ENCODE results near the gene KCNJ2. TPM values are rescaled to one million over a fixed set of nuclear protein-coding genes. Genes with fewer than 3 reads are reported as not detected.

The KCNJ2 gene
- total RNA-seq, 1 donor from 2014 or later: 19.6 TPM

DNA sequence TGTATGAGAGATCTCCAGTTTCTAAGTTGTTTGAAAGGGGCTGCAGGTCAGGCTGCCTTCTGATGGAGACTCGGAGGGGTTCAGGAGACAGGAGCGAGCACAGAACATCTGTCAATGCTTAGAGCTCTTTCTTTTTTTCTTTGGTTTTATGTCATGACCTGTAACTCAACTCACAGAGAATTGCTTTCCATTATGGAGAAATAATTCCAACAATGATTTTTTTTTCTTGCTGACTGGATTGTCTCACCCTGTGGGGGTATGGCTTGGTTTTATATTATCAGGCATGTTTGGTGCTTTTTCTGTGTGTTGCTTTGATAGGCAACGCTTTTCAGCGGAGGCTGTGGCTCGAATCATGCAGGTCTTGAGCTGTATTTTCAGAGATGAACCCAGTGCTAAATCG lies 10.7 kb upstream of the KCNJ2 start:
- DNase-seq (ENCODE audit: extremely low read depth, low read depth, low spot score): no peak

DNA sequence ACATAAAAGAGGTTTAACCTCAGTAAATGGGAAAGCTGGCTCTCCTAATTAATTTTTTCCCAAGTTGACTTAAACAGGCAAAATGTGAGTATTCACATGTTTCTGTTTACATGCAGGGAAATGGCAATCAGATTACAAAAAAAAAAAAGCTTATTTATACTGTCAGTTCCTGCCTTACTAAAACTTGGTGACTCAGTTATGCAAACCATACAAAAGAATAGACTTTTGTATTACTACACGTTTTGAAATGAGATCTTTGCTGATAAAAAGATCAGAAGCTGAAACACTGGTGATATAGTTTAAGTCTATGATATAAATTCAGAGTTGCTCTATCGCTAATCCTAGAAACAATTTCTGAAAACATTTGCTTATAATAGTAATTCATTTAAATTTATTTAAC lies 9.4 kb upstream of the KCNJ2 start:
- no peak for DNase-seq (ENCODE audit: extremely low read depth, low read depth, low spot score)

DNA sequence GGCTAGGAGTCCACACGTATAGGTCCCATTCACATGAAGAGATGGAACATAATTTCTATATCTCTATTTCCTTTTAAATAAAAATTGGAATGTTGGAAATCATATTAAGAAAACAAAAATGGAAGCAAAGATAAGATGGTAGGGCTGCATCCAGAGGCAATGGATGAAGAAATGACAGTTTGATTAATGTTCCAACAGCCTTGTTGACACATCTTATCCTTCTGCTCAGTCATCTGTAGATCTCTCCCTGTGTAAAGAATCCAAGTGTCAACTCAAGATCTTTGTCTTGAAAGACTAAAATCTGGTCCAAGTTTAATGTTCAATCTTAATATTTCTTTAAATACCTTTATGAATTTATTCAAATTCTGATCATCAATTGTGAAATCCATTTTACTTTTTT lies 7.8 kb upstream of the KCNJ2 start:
- no peak for DNase-seq (ENCODE audit: extremely low read depth, low read depth, low spot score)

DNA sequence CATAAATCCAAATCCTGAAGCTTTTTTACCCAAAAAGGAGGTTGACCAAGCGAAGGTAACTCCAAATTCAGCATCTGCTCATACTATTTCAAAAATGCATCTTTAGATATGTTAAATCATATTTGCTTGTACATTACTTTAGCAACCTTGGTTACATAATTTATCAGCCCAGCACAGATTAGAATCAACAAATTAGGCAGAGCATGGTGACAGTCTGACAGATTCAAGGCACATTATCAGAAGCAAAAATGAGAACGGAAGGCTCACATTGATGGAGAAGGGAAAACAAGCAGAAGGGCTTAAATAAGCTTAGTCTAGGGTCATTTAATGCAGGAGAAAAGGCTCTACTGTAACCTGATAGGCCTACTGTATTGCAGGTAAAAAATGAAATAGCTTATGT lies 3.9 kb upstream of the KCNJ2 start:
- no peak for DNase-seq (ENCODE audit: extremely low read depth, low read depth, low spot score)

DNA sequence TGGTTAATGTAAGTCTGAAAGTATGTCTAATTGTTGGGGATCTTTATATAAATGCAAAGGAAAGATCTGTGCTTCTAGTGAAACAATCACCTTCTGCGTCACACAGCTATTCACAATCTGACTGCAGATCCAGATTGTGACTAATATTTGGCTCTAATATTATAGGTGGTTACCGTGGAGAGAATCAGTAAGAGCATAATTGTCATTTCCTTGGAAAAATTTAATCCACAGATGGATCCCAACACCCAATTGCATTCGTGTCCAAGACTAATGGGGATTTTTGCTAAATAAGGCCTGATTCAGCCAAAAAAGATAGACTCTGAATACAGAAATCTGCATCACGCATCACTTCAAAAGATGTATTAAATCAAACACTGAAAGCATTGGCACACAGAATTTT lies 2.7 kb upstream of the KCNJ2 start:
- peak; percentile 89 for DNase-seq (ENCODE audit: extremely low read depth, low read depth, low spot score)

DNA sequence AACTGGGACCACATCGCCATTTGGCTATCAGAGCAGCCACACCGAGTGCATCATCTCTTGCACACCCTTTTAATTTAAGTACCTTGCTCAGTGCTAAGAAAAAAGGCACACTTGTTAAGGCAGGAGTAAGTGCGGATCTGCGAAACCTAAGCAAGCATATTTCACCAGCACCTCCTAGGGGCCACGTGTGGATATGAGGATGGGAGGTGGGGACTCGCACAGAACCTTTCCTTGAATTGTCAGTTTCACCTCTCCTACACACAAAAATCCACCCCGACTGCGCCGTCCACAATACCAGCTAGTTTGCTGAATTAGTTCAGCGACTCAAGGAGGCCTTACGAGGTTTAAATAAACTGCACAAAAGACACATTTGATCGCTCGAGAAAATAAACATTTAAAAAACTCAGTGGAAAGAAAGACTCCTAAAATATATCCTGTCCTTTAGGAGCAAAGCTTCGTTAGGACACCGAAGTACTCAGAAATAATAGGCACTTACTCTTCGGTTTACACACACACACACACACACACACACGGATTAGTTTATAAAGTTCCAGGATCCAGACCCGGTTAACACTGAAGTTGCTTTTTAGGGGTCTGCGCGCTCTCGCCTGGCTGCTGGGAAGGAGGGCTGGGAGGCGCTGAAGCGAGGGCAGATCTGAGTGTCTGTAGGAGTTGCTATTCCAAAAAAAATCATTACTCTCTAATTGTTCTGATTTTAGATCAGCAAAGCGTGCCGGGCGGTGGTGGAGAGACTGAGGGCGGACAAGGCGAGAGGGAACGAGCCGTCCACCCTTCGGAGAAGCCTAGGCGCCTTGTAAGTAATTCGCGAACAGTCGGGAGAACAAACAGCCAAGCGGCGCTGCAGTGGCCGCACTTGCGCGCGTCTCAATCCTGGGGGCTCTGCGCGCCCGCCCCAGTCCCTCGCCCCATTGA lies 1.0 kb upstream of the KCNJ2 start:
- DNase-seq (ENCODE audit: extremely low read depth, low read depth, low spot score): peak; percentile 93

DNA sequence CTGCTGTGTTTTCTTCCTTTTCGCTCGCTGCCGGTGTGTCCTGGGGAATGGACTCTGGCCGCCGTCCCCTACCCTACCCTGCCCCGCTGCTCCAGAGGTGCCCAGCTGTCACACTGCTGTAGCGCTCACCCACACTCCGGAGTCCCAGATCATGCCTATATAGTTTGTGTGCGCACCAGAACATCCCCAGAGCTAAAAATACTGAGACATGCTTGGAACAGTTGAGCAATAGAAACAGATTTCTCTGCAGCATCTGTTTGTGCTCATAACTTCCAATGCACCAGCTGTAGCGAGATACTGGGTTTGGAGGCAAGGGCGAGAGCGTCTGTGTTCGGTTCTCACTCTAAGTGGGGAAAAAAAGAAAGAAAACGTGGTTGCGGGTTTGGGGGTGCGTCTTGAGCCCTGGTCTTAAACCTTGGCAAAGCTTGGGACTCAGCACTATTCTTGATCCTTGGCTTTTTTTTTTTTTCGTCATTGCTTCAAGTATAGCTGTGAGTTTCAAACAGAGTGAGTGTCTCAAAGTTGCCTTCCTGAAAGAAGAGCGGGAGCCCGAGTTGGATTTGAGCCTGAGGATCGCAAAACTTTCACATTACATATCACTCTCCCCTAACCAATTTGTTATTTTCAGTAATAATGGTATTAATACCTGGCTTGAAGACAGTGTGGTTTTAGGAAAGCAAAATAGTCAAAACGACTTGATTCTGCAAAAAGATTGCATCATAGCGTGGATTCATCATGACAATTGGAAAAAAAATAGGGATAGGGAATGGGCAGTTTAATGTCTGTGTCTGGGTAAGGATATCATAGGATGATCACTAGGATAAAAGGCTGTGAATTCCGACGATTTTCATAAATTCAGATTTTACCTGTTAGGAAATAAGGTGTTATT lies 621 bp downstream of the KCNJ2 start:
- no peak for DNase-seq (ENCODE audit: extremely low read depth, low read depth, low spot score)

DNA sequence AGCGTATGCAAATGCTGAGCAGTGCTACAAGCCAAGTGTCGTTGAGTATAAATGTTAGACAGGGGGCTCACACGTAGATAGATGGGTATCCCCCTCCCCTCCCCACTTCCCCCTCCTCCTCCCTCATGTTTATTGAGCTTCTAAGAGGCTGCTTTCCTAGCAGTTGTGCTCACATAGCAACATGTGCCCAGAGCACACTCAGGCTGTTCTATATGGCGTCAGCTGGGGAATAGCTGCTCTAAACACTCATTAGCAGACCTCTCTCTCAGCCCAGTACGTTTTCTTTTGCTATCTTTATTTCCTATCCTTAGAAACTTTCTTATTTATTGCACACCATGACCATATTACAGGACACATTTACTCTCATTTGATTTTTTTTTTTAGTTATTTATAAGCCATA lies 1.8 kb downstream of the KCNJ2 start:
- DNase-seq (ENCODE audit: extremely low read depth, low read depth, low spot score): no peak

DNA sequence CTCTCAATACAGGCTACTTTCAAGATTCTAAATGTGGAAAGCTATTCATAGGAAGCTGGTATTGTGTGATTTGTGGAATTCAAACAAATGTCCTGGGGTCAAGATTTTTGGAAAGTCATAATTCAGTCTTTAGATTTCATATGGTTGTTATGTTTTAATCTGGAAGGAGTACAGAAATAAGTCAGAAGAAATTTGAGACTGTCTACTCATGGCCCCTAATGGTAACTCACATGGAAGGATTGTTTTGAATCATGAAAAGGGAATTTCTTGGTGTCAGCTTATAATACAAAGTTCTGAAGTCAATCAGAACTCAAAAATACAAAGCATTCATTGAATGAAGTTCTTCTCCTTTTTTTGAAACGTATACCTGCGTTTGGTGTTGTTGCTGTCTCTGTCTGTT lies 3.1 kb downstream of the KCNJ2 start:
- DNase-seq (ENCODE audit: extremely low read depth, low read depth, low spot score): no peak

DNA sequence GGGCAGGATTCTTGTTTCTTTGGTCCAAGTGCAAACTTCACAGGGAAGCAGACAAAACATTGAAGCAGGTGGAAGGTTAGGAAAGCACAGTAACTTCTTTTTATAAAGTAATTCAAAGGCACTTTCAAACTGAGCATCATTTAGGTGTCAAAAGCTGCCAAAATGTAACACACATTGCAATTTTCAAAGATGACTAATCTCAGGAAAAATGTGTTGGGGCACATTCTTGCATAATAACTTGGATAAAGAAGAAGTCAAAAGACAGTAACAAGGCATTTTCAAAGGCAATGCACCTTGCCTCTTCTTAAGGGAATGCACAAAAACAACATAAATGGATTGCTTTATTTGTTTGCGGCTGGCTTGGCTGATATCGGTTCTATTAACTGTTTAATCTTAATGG lies 3.6 kb downstream of the KCNJ2 start:
- DNase-seq (ENCODE audit: extremely low read depth, low read depth, low spot score): no peak

DNA sequence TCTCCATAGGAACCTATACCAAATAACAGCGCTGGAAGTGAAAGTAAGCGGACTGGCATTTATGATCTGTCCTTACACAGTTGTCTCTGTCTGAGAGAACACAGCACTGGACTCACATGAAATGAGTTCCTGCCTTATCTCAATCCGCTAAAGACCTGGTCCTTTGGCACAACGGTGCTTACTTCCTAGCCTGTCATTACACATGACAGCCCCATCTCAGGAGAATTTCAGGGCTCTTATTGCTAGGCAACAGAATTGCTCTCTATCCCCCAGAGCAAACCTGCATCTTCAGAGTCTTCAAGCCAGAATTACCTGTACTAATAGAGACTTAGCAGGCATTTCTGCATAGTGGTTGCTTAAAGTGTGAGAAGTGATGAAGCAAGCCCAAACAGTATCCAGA lies 4.3 kb downstream of the KCNJ2 start:
- no peak for DNase-seq (ENCODE audit: extremely low read depth, low read depth, low spot score)

DNA sequence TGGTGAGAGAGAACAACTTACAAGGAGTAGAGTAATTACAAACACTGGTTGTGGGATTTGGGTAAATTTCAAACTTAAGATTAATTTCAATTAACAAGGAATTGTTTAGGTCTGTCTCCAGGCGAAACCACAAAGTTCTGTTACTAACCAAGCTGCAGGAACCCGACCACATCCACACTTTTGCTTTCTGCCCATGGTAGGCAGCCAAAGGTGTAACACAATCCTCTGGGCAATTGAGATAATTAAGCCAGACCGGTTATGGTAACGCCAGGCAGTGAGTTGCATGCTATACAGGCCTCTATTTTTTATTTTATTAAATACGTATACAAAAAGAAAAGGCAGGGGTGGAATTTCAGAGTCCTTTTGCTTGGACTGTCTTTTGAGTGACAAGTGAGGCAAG lies 12.0 kb downstream of the KCNJ2 start:
- no peak for DNase-seq (ENCODE audit: extremely low read depth, low read depth, low spot score)

DNA sequence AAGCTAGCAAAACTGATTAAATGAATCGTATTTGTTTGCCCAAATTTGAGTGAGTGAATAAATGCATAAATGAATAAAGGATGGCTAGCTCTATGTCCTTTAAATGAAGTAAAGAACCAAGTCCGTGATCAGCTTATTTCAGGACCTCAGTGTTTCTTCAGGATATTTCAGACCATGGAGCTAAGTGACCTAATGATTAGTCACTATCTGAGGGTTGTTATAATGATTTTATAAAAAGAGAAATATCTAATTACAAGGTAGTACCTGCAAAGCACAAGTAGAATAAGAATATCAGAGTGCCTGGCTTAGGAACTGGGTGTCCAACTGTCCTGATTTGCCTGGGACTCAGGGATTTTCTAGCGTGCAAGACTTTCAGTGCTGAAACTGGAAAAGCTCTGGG lies 12.5 kb downstream of the KCNJ2 start:
- DNase-seq (ENCODE audit: extremely low read depth, low read depth, low spot score): no peak

DNA sequence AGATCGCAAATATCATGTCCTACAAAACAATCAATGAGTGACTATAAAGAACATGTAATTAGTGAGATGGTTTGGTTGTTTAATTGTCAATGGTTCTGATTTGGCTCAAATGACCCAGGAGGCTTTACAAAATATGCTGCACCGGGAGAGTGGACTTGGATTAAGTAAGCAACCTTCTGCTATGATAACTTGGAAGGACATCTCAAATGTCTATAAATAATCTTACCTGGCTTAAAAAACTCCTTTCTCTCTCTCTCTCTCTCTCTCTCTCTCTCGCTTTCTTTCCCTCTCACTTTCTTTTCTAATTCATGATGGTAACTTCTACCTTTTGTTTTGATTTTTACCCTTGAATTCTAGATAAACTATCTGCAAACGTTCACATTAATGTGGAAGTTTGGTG lies 14.2 kb downstream of the KCNJ2 start:
- no peak for DNase-seq (ENCODE audit: extremely low read depth, low read depth, low spot score)

DNA sequence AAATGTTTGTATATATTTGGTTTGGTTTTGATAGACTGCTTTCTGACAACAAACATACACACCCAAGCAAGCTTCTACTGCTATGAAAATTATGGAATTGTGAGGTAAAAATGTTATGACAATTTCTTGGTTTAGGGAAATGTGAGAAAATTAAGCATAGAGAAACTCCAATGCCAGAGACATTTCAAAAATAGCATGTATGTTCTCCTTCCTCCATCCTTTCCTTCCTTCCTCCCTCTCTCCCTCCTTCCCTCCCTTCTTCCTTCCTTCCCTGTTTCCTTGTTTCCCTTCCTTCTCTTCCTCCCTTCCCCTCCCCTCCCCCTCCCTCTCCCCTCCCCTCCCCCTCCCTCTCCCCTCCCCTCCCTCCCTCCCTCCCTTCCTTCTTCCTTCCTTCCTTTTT lies 14.9 kb downstream of the KCNJ2 start:
- no peak for DNase-seq (ENCODE audit: extremely low read depth, low read depth, low spot score)

DNA sequence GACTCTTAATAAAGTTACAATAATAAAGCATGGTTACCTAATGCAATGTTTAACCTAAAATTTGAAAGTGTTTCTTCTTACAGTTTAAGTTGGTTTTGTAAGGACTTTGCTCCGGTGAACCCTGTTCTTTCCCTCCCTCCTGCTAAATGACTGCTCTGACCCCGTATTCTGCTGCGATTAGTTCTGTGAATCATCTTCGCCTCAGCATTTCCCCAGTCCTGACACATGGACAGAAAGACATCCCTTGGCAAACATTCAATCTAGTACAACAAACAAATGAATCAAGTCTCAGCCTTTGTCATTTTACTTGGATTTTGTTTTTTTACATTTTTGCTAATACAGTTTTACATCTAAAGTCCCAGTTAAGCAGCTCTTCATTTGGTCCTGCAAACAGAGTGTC lies 15.4 kb downstream of the KCNJ2 start:
- DNase-seq (ENCODE audit: extremely low read depth, low read depth, low spot score): no peak

DNA sequence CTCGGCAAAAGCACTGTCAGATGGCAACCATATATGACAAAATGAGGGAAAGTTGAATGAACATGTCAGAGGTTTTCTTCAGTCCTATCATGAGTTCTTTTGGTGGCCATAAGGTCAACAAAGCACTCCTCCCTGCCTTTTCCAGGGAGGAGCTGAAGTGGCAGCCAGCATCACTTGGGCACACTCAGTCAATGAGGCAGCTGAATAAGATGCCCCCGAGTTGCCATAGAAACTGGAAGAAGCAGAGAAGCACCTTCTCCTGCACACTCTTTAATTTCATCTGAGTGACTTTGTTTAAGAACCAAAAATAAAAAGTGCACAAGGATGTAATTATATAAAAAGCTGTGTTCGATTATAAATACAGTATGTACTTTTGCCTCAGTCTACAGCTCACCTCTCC lies 16.0 kb downstream of the KCNJ2 start:
- DNase-seq (ENCODE audit: extremely low read depth, low read depth, low spot score): no peak

DNA sequence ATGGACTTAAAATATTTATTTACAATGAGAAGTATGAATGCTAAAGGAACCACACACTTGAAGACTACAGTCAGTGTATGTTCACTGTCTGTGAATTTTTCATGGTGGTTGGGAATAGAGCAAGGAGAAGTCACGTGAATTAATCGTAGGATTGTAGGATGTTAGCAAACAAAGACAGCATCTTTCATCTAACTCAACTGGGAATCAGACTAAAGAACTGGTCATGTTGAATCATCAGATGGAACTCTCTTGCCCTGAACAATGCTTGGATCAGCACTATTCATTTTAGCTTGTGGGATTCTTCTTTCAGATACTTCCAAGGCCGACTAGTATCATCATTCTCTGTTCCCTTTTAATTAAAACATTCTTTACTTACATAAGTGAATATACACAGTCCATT lies 18.1 kb downstream of the KCNJ2 start:
- DNase-seq (ENCODE audit: extremely low read depth, low read depth, low spot score): no peak

DNA sequence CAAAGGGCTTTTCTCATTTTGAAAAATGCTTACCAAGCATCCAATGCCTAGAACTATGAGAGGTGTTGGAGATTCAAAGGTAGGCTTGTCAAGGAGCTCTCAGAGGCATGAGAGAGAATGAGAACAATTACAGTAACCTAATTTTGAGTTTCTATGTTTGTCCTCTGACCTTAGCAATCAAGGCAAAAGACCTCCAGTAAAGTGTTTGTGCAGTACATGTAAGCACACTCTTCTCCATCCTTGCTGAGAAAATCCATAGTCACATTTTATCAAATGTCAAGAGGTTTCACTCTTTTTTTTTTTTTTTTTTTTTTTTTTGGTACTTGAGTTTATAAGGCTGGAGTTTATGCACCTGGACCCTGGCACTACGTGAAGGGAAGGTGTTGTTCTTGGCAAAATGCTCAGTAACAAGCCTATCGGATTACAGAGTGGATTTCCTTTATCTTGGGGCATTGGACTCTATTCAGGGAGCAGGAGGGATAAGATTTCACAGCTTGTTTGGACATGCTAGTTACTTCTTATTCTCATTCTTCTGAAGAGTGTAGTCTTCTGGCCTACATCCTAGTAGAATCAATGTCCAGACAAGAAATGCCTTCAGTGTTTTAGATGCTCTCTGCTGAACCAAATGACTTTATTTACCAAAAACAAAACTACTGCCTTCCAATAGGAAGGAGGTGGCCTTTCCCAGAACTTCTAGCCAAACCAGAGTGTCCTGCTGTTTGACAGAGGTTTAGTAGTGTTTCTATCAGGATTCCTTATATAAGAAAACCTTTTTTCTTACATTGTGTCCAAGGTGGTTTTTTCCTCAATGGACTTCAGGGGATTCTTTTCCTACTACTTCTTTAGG lies 21.9 kb downstream of the KCNJ2 start:
- DNase-seq (ENCODE audit: extremely low read depth, low read depth, low spot score): no peak

DNA sequence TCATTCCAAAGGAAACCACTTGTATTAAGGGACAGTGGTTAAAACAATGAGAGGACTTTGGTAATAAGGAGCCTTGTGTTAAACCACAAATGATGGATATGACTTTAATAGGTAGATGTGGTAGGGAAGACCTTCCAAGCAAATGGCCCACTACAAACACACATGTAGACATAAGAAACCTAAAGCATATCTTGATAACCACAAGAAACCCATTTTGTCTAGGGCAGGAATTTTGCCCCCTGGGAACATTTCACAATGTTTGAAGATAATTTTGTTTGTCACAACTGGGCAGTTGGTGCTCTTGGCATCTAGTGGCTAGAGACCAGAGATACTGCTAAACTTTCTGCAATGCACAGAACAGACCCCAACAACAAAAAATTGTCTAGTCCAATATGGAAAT lies 25.8 kb downstream of the KCNJ2 start:
- DNase-seq (ENCODE audit: extremely low read depth, low read depth, low spot score): no peak

DNA sequence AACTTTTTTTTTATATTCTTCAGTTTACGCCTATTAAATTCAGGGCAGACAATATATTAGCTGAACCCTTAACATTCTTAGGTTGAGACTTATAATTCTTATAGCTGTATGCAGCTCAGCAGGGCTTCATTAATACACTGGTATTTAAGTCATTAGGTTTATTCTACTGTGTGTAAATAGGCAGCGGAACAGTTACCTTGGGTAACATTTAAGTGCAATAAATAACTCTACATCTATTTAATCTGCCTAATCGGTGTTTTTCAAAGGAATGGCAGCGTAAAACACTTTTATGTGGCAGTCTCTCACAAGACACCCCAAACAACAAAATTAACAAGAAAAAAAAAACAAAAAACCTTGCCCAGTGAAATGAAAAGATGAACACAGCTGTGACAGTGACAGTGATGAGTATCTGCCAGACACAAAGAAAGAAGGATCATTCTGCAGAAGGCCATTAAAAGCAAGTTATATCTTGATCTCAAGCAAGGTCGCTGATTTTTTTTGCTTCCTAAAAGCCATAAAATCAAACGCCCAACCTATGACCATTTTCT lies 32.6 kb downstream of the KCNJ2 start:
- no peak for DNase-seq (ENCODE audit: extremely low read depth, low read depth, low spot score)
